GM18502 (cell line): ENCODE measurements around the gene CCDC182.

Source experiments
- ATAC-seq: cut with Tn5 transposase; IDR thresholded peaks from one replicate; pipeline ENCODE4 v1.9.1; 2021; ENCODE audit warnings: mild to moderate bottlenecking; ENCODE audit not compliant: unreplicated experiment, poor library complexity

The CCDC182 gene

DNA sequence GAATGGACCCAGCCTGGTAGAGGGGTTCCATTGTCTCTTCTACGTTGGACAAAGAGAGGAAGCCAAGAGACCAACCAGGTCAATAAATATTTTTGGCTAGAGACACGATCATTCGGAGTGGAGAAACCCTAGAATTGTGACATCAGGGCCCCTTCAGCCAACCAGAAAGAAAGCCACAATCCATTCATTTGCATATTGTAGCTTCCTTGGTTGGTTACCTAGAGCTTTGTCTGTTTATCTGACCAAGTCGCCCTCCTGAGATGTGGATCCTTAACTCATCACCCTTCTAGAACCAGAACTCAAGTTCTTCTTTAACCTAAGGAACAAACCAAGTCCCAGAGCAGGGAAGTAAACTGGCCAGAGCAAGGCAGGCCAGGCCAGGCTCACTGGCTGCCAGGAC lies at the start of gene CCDC182:
TSS of gene CCDC182 (minus strand) at position 58 of the 400 bp plus-strand sequence. CDS start at position 31, 27 bp downstream.
- ATAC-seq = no peak

DNA sequence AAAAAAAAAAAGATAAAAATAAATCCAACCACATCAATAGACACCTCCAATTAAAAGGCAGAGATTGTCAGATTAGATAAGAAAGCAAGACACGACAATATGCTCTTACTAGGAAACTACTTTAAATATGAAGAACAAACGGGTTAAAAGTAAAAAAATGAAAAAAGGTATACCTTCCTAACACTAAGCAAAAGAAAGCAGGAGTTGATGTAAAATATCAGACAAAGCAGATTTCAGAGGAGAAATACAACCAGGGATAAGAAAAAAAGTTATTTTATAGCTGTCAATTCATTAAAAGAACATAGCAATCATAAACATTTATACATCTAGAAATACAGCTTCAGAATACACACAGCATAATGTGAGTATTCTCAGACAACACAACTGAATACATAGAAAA lies 49.7 kb upstream of the CCDC182 start:
- no peak for ATAC-seq

DNA sequence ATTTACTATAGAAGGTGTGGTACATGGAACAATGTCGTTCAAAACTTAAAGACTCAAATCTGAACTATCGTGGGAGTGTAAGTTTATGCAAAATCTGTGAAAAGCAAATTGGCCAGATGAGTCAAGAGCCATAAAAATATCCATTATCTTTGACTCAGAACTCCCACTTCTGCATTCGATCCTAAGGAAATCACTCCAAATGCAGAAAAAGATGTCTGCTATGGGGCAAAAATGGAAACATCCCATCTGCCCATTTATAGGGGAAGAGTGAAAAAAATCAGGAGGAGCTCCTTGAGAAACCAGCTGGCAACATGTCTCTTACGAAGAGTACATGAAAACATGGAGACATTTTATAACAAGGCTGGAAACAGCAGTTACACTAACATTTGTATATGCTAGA lies 43.6 kb upstream of the CCDC182 start:
- no peak for ATAC-seq

DNA sequence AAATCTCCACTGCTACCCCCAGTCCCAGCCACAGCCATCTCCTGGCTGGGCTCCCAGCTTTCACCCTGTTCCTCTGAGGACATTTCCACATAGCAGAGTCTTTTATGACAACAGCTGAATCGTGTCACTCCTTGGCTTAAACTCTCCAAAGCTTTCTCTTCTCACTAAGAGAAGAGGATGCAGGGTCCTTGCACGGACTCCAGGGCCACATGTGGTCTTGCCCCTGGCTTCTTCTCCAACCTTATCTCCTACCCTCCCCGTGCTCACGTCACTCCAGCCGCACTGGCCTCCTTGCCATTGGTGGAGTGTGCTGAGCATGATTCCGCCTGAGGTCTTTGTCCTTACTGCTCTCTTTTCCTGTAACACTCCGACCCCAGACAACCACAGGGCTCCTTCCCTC lies 39.9 kb upstream of the CCDC182 start:
- ATAC-seq = no peak

DNA sequence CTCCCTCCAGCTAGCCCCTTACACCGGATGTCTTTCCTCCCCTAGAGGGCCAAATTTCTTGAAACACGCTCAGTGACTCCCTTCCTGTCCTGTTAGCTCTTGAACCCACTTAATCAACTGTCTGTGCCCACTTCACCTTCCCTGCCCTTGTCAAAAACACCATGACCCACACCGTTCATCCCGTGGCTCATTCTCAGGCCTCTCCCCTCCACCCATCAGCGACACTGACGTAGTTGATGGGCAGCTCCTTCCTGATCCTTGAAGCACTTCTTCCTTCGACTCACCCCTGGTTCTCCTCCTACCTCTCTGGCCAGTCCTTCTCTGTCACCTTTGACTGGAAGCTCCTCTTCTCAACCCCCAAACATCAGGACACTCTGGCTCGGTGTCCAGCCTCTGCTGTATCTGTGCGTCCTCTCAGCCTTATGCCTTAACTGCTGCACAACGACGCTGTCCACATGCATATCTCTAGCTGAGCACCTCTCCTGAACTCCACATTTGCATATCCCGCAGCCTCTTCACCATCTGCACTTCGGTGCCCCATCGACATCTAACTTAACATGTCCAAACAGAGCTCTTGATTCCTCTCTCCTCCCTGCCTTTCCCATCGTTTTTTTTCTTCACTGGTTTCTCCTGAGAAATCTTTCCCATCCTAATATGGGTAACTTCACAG lies 39.3 kb upstream of the CCDC182 start:
- ATAC-seq = no peak

DNA sequence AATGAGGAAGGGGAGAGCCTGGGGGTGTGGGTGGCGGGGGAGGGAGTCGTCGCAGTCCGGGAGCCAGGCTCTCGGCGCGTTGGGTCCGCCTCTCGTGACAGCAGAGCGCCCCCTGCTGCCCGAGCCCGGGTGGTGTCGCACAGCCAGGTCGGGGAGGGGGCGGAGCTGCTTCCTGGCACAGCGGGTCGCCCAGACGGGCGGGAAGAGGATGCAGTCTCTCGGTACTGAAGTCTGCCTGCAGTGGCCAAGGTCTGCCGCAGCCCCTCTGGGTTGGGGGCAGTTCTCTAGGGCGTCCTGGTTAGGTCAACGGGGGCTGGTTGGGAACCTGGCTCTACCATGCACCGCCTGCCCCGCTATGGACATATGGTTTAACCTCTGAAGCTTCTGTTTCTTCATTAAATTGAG lies 38.2 kb upstream of the CCDC182 start:
- no peak for ATAC-seq

DNA sequence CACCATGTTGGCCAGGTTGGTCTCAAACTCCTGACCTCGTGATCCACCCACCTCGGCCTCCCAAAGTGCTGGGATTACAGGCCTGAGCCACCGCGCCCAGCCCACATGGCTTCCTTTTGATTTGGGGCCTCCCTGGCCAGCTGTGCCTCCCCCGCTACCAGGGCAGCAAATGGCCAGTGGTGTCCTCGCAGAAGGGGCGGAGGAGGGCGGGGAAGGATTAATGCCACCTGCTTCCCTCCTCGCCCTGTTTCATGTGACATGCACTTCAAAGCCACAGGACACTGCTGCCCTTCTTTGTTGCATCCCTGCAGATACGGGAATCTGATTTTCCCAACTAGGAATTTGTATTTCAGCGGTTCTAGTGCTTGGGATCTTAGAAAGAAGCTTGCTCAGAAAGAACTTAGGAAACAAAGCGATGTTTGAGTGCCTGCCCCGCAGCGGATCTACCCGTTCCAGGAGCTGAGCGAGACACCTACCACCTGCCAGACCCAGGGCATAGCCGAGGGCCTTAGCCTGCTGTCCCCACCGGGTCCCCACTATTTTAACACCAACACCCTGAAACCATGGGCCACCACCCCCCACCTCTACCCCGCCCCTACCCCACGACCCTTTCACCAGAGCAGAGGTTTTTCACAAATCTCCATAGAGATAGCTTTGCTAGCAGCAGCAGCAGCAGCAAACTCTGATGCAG lies 37.7 kb upstream of the CCDC182 start:
- no peak for ATAC-seq

DNA sequence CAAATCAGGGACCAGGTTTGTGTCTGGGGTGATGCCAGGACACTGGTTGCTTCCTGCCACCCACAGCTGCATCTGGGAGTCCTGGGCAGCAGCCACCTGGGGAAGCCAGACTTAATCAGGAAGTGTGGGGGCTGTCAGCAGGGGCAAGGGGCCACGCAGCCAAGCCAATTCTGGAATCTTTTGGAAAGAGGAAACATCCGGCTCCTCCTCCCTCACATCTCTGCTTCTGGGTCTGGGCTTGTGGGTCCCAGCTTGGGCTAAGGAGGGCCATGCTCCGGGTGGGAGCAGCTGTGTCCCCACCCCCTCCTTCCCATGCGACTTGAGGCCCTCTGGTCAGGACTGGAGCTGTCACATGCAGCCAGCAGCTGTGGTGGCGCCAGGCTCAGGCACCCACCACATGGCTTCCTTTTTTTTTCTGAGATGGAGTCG lies 37.0 kb upstream of the CCDC182 start:
- ATAC-seq = no peak

DNA sequence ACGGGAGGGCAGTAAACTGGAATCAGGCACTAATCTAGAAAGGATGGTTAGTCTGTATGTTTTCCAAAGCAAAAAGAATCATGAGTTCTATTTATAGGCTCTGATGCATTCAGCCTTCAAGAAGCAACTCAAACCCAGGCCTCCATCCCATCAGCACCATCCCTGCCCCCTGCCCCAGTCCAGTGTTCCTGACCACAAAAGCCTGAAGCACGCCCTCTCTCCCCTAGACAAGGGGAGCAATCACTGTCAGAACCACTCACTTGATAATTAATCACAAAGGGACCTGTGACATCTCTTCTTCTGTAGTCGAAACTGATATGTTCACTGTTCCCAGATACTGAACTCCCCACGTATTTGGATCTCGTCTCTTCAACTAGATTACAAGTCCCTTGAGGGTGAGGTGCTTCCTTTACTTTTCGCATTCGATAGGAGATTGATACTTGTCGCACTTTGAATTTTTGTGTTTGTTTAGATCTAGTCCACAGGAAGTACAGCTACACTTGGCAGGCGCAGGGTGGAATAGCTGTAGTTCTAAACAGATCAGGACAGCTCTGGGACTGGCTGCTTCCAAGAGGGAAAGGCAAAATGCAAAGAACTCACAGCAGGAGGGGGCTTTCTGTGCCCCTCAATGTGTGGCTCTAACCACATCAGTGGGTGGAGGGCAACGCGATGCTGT lies 36.4 kb upstream of the CCDC182 start:
- no peak for ATAC-seq

DNA sequence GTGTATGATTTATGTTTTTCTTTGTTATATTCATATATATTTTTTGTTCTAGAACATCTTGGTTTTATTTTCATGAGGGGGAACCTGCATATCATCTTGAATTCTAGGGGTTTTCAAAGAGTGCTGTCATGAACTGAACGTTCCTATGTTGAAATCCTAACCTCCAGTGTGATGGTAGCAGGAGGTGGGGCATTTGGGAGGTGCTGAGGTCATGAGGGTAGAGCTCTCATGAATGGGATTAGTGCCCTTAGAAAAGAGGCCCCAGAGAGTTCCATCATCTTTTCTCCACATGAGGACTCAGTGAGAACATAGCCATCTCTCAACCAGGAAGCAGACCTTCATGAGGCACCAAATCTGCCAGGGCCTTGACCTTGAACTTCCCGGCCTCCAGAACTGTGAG lies 34.6 kb upstream of the CCDC182 start:
- ATAC-seq = no peak

DNA sequence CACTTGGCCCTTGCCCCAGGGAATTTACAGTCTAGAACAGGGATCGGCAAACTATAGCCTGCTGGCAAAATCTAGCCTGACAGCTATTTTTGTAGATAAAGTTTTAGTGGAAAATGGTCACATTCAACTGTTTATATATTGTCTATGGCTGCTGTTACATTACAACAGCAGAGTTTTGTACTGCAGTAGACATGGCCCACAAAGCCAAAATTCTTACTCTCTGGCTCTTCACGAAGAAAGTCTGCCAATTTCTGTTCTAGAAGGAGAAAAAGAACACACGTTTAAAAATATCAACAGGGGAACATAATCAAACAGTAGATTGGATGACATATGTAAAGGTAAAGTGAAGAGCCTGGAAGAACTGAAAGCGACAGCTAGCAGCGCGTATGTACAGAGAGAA lies 33.2 kb upstream of the CCDC182 start:
- no peak for ATAC-seq

DNA sequence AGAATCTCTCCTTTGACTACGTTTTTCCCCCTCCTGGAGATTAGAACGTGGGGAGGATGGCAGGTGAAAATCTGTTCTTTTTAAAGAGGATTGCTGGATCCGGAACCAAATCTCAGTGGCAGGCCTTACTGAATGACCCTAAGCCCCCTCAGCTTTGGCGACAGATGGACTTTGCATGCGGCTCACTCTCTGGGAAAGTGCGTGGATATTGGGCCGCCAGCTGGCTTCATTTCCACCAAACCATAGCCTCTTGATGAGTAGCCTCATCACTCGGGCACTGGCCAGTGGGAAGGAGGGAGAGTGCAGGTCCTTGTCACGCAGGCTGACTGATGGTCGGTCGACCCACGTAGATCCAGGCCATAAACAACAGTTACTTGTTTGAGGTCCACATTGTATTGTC lies 31.3 kb upstream of the CCDC182 start:
- ATAC-seq = no peak

DNA sequence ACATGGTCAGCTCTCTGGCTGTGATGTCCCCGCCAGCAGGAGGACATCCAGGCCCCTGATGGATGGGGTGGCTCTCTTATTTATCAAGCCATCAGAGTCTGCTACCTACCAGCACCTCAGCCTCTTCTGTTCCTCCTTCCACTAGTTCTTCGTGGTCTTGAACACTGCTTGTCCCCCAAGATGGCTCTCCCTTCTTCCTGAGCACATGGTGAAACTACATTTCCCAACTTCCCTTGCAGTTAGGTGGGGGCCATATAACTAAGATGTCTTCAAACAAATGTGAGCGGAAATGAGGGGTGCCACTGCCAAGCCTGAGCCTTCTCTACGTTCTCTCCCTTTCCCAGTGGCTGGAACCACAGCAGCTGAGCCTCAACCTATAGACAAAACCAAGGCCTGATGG lies 29.8 kb upstream of the CCDC182 start:
- no peak for ATAC-seq

DNA sequence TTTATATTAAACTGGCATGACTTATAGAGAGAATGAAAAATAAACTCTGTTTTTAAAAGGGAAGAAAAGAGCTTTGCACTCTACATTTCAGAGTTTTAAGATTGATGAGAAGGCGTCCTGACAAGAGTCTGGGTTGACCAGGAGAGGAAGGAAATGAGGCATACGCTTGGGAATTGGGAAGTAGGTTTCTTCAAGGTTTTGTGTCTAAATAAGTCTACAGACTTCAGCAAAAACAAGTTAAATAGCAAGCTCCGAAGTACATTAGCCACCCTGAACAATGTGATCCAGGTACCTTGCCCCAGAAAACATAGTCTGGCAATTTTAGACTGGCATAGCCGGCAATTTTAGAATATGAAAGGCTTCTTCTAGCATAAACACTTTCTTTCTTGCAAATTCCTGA lies 28.5 kb upstream of the CCDC182 start:
- ATAC-seq = no peak

DNA sequence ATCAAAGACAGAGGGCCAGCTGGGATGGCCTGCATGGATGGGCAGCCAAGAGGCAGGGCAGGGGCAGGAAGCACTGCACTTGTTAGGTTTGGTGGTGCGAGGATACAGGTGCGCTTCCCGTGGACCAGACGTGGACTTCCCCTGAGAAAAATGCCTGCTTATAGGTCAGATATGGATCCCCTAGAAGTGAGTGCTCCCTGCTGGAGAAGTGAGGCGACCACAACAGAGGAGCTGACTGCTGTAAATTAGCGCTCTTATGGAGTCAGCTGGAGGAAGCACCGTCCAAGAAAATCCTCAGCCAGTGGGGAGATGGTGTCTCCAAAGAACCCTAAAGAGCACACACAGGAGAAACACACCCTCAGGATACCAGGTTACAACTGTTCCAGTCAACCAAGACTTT lies 27.7 kb upstream of the CCDC182 start:
- no peak for ATAC-seq

DNA sequence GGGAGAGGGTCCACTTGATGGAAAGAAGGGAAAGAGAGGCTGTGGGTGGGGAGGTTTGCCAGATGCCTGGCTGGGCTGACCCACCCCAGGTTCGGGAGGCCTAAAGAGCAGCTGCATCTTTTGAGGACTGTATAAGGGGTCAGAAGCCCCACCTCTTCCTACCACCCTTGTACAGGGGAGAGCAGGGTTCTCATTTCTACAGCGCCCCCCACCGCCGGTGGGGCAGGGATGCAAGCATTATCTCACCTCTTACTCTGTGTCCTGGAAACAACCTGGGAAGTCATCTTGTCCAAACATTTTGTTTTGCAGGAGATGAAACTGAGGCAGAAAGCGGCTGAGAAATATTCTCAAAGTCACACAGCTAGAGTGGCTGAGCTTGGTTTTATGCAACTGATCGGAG lies 22.5 kb upstream of the CCDC182 start:
- no peak for ATAC-seq

DNA sequence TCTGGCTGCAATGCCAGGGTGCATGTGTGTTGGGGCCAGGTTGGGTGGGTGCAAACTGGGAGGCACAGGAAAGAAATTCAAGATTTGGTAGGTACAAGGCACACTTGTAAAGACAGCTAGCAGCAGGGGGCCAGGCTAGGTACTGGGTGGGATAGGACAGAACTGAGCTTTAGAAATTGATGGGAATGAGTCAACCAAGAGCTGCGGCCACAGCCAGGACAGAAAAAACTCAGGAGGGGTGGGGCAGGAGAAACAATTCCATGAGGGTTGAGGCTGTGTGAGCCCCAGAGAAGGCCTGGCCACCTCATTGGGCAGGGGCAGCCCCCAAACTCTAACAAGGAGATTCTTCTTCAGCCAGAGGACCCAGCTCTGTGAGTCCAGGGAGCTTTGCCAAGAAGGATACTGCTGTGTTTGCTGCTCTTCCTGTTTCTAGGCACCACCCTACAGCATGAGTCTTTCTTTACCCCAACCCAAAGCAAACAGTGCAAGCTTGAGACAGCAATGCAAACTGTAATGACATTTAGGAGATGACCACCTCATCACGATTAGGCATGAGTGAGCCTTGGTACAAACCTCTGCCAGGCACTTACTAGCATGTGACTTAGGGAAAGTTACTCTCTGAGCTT lies 21.3 kb upstream of the CCDC182 start:
- no peak for ATAC-seq

DNA sequence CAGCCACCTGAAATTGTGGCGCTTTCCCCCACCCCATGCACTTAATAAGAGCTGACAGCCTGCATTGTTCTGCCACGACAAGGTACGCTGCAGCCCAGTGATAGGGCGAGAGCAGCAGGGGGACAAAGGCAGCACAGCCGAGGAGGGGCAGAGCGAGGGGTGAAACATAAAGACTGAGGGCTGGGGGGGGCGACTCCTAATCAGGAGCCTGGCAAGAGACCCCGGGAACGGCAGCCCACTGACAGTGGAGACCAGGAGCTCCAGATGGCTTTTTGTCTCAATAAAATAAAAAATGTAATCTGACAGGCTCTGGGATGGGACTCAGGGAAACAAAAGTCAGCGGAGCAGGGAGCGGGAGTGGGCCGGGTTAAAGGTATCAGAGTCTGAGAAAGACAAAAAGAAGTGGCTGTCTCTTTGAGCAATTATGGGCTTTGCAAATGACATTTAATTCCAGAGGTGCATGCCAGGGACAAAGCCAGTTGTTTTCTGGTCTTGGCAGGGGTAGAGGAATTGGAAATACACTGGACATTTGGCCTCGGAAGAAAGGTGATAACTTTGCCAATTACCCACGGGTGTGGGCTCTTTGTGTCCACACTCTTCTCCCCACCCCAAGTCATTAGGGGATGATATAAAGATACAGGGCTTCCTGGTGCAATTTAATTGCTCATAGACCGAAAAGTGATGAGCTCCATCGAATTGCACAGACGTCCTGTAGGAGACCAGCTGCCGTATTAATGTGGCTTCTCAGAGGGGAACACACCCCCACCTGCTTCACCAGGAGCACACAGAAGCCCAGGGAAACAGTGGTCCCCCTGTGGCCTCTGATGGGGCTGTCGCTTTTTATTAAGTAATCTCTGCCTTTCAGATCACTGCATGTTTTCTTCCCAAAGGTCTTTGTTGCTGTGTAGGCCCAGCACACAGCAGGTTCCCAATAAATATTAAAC lies 17.6 kb upstream of the CCDC182 start:
- ATAC-seq = no peak

DNA sequence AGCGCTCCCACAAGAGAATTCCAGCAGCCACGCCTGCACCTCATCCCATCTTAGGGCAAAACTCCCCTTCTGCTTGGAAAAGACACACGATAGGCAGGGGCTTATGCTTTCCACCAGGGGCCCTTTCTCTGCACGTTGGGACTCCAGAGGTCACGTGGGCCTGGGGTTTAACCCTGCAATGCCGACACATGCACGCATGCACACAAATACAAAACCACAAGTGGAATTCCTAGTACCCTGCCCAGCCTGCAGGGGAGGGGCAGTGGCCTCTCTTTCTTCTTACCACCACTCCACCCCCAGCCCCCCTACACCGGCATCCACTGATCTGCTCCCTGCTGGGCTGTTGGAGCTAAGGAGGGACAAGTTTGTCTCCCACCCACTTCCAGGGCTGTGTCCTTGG lies 16.8 kb upstream of the CCDC182 start:
- ATAC-seq = no peak

DNA sequence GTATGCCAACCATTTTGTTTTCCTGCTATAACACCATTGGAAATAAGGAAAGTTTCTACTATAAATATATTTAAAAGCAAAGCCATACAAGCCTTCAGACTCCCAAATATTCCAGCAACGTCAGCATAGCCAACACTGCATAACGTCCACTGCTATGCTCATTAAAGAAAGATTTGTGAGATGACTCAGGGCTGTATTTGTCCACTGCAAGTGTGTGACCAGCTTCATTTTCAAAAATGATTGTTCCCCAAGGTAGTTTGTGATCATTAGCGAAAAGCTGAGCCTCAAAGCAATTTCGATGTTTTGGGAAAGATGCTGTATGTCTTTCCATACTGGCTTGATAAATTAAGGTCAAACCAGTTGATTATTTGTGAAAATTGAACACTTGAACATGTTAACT lies 14.9 kb upstream of the CCDC182 start:
- no peak for ATAC-seq
